Suppressor macrophage treated with lipopolysaccharide for 1 hour (primary cell): ENCODE measurements around the gene PRSS33.
A peak's percentile ranks its signal among the peaks of the same experiment; 100 is the strongest.

Experiments used
- DNase-seq, 3 donors: peaks; one replicate each; pipeline ENCODE4 v3.0.0-alpha.2; 2020 to 2022

The PRSS33 gene

GRCh38 chr16:2798723-2799204 lies 11.4 kb upstream of the PRSS33 start:
- DNase-seq = no peak

GRCh38 chr16:2795395-2796143 lies 8.2 kb upstream of the PRSS33 start:
- DNase-seq = peak in 1 of 3 donors; percentile 17

- peak in 1 of 3 donors; percentile 33 for DNase-seq
Measured at GRCh38 chr16:2792940-2793339, 5.6 kb upstream of the PRSS33 start.

GRCh38 chr16:2791174-2791573 lies 3.8 kb upstream of the PRSS33 start:
- no peak for DNase-seq

GRCh38 chr16:2790631-2791030 lies 3.3 kb upstream of the PRSS33 start:
- no peak for DNase-seq

GRCh38 chr16:2787961-2788360 lies 601 bp upstream of the PRSS33 start:
- DNase-seq = no peak

- no peak for DNase-seq
Measured at GRCh38 chr16:2786826-2787151, 571 bp downstream of the PRSS33 start.

GRCh38 chr16:2786061-2786825 lies 1.1 kb downstream of the PRSS33 start:
- DNase-seq = no peak

GRCh38 chr16:2785101-2785991 lies 2.0 kb downstream of the PRSS33 start:
- peak; percentile 42 to 67 (median 59) for DNase-seq

GRCh38 chr16:2784358-2785100 lies 2.8 kb downstream of the PRSS33 start:
- no peak for DNase-seq

GRCh38 chr16:2783581-2784357 lies 3.6 kb downstream of the PRSS33 start:
- DNase-seq = no peak

GRCh38 chr16:2782583-2783351 lies 4.6 kb downstream of the PRSS33 start:
- no peak for DNase-seq

GRCh38 chr16:2779978-2780898 lies 7.1 kb downstream of the PRSS33 start:
- DNase-seq = no peak

GRCh38 chr16:2779151-2779920 lies 8.0 kb downstream of the PRSS33 start:
- DNase-seq = no peak

- DNase-seq = no peak
Measured at GRCh38 chr16:2778630-2778958, 8.8 kb downstream of the PRSS33 start.

GRCh38 chr16:2777903-2778629 lies 9.3 kb downstream of the PRSS33 start:
- DNase-seq = peak in 1 of 3 donors; percentile 26

- DNase-seq = peak; percentile 91 to 98 (median 95)
Measured at GRCh38 chr16:2777231-2777902, 10.0 kb downstream of the PRSS33 start, which contains the start of gene ELOB. TSS of gene ELOB (minus strand) at chr16:2777280. CDS start at chr16:2777239, 41 bp downstream.
